B cell (primary cell): Measurements from ENCODE around the gene SPCS2. TPM values are rescaled to one million over a fixed set of nuclear protein-coding genes. Genes with fewer than 3 reads are reported as not detected.

Source experiments
- ATAC-seq: fragments of 200-7000 bp; cut with Tn5 transposase; one replicate; pipeline ENCODE4 v1.10.0; 2021; ENCODE audit warnings: low read depth, mild to moderate bottlenecking, moderate number of reproducible peaks, moderate library complexity
- CTCF ChIA-PET: fragments of 350-600 bp; sonication (Branson Sonifier 250); formaldehyde crosslinking; loops from one replicate; lab custom pipeline; 2021; ENCODE audit warnings: antibody characterized with exemption, inconsistent platforms; lab: Charles Lee
- POLR2A ChIA-PET: fragments of 350-600 bp; sonication (Branson Sonifier 250); formaldehyde crosslinking; loops from one replicate; lab custom pipeline; 2021; ENCODE audit warnings: antibody characterized with exemption; lab: Charles Lee
- DNase-seq: peaks from one replicate; pipeline ENCODE4 v3.0.0; 2013
- H2AFZ ChIP-seq: 2 replicates; pipeline ENCODE4 v1.6.1; 2012; ENCODE audit warnings: mild to moderate bottlenecking, low read depth, low read length; ENCODE audit not compliant: insufficient read depth, poor library complexity, severe bottlenecking
- H3K27ac ChIP-seq, 2 donors: 1 replicate in 1 of 2; 2 replicates in 1 of 2; pipeline ENCODE4 v1.5.1; 2012 to 2013; ENCODE audit warnings: low read length in 2 of 2, mild to moderate bottlenecking in 2 of 2, moderate library complexity in 1 of 2
- H3K27me3 ChIP-seq, 4 experiments: fragments of 200-600 bp in 1 of 4; sonication (generic) in 1 of 4; replicated peaks in 1 of 4; 1 replicate in 2 of 4; 2 replicates in 2 of 4; pipeline versions ENCODE4 v1.6.1 to v1.7.0; 2013 to 2016; ENCODE audit warnings: low read length in 3 of 4, mild to moderate bottlenecking in 2 of 4, mixed read lengths in 1 of 4, moderate library complexity in 1 of 4; ENCODE audit not compliant: insufficient read depth in 4 of 4, control insufficient read depth in 3 of 4; ENCODE audit errors: control extremely low read depth in 1 of 4
- H3K36me3 ChIP-seq, 2 experiments: replicated peaks in 1 of 2; 1 replicate in 1 of 2; 2 replicates in 1 of 2; pipeline versions ENCODE4 v1.6.1 to v1.7.1; 2013; ENCODE audit warnings: low read length in 1 of 2; ENCODE audit not compliant: insufficient read depth in 2 of 2, control insufficient read depth in 1 of 2; ENCODE audit errors: control extremely low read depth in 1 of 2, extremely low read depth in 1 of 2
- H3K4me1 ChIP-seq, 2 donors: fragments of 200-600 bp in 1 of 2; sonication (generic) in 1 of 2; 1 replicate in 1 of 2; 2 replicates in 1 of 2; pipeline versions ENCODE4 v1.5.1 to v1.6.1; 2013 to 2017; ENCODE audit warnings: low read length in 2 of 2; ENCODE audit not compliant: control insufficient read depth in 2 of 2, insufficient read depth in 2 of 2
- H3K4me2 ChIP-seq: replicated peaks from 2 replicates; pipeline ENCODE3; 2012; ENCODE audit warnings: mild to moderate bottlenecking, low read depth, low read length; ENCODE audit not compliant: poor library complexity, severe bottlenecking
- H3K4me3 ChIP-seq, 5 experiments: fragments of 200-600 bp in 1 of 5; sonication (generic) in 1 of 5; 1 replicate in 3 of 5; 2 replicates in 2 of 5; pipeline versions ENCODE4 v1.5.1 to v1.7.0; 2011 to 2016; ENCODE audit warnings: low read length in 4 of 5, mild to moderate bottlenecking in 4 of 5, low read depth in 2 of 5, control low read depth in 1 of 5, moderate library complexity in 1 of 5; ENCODE audit not compliant: insufficient read depth in 1 of 5; ENCODE audit errors: control extremely low read depth in 1 of 5, extremely low read depth in 1 of 5
- H3K79me2 ChIP-seq: fragments of 200-600 bp; sonication (generic); one replicate; pipeline ENCODE4 v1.6.0; 2016; ENCODE audit warnings: low read length; ENCODE audit not compliant: control insufficient read depth, insufficient read depth
- H3K9ac ChIP-seq: fragments of 200-600 bp; sonication (generic); 2 replicates; pipeline ENCODE4 v1.6.1; 2017; ENCODE audit warnings: mild to moderate bottlenecking, low read length, moderate library complexity
- H3K9me3 ChIP-seq, 3 donors: one replicate each; pipeline versions ENCODE4 v1.6.1 to v1.7.1; 2013; ENCODE audit warnings: low read length in 2 of 3; ENCODE audit not compliant: control insufficient read depth in 2 of 3, insufficient read depth in 1 of 3; ENCODE audit errors: control extremely low read depth in 1 of 3
- H4K20me1 ChIP-seq: 2 replicates; pipeline ENCODE4 v1.6.0; 2012; ENCODE audit warnings: mild to moderate bottlenecking, low read length; ENCODE audit not compliant: insufficient read depth, control insufficient read depth, poor library complexity, severe bottlenecking
- H3K27ac Mint-ChIP-seq: one replicate; pipeline ENCODE4 v1.8.0; 2021; ENCODE audit warnings: mixed read lengths
- H3K27me3 Mint-ChIP-seq: one replicate; pipeline ENCODE4 v1.8.0; 2021; ENCODE audit warnings: mixed read lengths
- H3K4me1 Mint-ChIP-seq: one replicate; pipeline ENCODE4 v1.8.0; 2021; ENCODE audit warnings: mixed read lengths
- H3K4me3 Mint-ChIP-seq: one replicate; pipeline ENCODE4 v1.8.0; 2021; ENCODE audit warnings: mixed read lengths
- H3K9me3 Mint-ChIP-seq: one replicate; pipeline ENCODE4 v1.8.0; 2022; ENCODE audit warnings: mixed read lengths; ENCODE audit not compliant: insufficient read depth
- EZH2 ChIP-seq: IDR thresholded peaks from 2 replicates; pipeline ENCODE4 v1.6.1; 2012; ENCODE audit warnings: borderline replicate concordance, low read depth, mild to moderate bottlenecking, moderate library complexity, low read length; ENCODE audit not compliant: insufficient read depth, poor library complexity, severe bottlenecking
- WGBS: methylation state at CpG from one replicate; pipeline ENCODE4 v1.1.5; 2013; ENCODE audit warnings: missing lambda C conversion rate; ENCODE audit not compliant: insufficient coverage; 5-methylcytosine and 5-hydroxymethylcytosine counted together
- intact Hi-C: fragments of 100-400 bp; cut with micrococcal nuclease; formaldehyde crosslinking; loops from one replicate; pipeline ENCODE4 v1.10.0; 2022
- polyA plus RNA-seq: library from polyadenylated mRNA; depleted of rRNA; stranded (reverse); fragments of >200 nt; gene quantifications from 2 replicates; pipeline ENCODE4 v1.2.3, GENCODE V29; 2012
- total RNA-seq, 2 donors: library from RNA; stranded (reverse); fragments of 120-200 nt in 1 of 2; gene quantifications; 1 replicate in 1 of 2; 2 replicates in 1 of 2; pipeline versions ENCODE4 v1.2.3 to v1.2.4, GENCODE V29; 2013 to 2022
- TF ChIP-seq, protein P1 (sequence below): fragments of 200-600 bp; IDR thresholded peaks from one replicate; pipeline ENCODE4 v1.8.0; 2022; ENCODE audit warnings: antibody characterized with exemption, mild to moderate bottlenecking

Gene SPCS2
- total and polyA plus RNA-seq, 2 donors (not counting 1 experiment from before 2014, with no cell fraction given) = 17.8 to 98.5 TPM

DNA sequence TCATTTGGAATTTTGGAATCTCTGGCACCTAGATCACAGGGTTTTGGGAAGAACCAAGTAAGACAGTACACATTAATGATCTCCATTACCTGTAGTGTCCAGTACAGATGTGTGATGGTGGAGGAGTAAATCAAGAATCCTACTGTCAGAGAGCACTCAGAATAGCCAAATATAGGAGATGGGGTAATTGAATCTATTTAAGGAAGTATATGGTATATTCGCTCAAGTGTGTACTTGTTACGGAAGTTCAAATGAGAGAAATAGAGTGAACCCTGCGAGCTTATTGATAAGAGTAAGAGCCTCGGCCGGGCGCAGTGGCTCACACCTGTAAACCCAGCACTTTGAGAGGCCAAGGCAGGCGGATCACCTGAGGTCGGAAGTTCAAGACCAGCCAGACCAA is 2.2 kb downstream of the SPCS2 start:
- peaks cover 0 to 10% of the 10 kb centered on the region in 2 experiments for H3K36me3 ChIP-seq
- no peaks in the 10 kb centered on the region for H3K9me3 ChIP-seq
- no peak overlapping the region for H2AFZ ChIP-seq
- WGBS = 0% methylated on average over 6 of the region's 8 CpGs
- TF ChIP-seq, protein P1, sequence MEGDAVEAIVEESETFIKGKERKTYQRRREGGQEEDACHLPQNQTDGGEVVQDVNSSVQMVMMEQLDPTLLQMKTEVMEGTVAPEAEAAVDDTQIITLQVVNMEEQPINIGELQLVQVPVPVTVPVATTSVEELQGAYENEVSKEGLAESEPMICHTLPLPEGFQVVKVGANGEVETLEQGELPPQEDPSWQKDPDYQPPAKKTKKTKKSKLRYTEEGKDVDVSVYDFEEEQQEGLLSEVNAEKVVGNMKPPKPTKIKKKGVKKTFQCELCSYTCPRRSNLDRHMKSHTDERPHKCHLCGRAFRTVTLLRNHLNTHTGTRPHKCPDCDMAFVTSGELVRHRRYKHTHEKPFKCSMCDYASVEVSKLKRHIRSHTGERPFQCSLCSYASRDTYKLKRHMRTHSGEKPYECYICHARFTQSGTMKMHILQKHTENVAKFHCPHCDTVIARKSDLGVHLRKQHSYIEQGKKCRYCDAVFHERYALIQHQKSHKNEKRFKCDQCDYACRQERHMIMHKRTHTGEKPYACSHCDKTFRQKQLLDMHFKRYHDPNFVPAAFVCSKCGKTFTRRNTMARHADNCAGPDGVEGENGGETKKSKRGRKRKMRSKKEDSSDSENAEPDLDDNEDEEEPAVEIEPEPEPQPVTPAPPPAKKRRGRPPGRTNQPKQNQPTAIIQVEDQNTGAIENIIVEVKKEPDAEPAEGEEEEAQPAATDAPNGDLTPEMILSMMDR = no peak
- TF ChIP-seq EZH2 = no peak
- peaks cover 52 to 65% of the 10 kb centered on the region in 2 donors for H3K4me1 ChIP-seq
- no peaks in the 10 kb centered on the region for H4K20me1 ChIP-seq
- H3K79me2 ChIP-seq = peaks cover 98% of the 10 kb centered on the region
- peak overlapping the region in 3 of 5 experiments; percentile 23 to 90 (median 28) for H3K4me3 ChIP-seq
- ATAC-seq (no peak), DNase-seq (peak; percentile 61)
- peak overlapping the region; percentile 82 for H3K4me2 ChIP-seq
- H3K27me3 Mint-ChIP-seq = no peaks in the 10 kb centered on the region
- CTCF ChIA-PET = interaction anchor here (0.8 to 1.6 kb wide), 2 partner anchors 22 to 81 kb away, joined by 3 to 5 read pairs; no protein-coding TSS in a partner anchor
- peaks cover 73% of the 10 kb centered on the region for H3K4me1 Mint-ChIP-seq
- peak overlapping the region; percentile 96 for H3K27ac Mint-ChIP-seq
- intact Hi-C loops = no loop called here
- peak overlapping the region; percentile 95 for H3K9ac ChIP-seq
- no peaks in the 10 kb centered on the region for H3K27me3 ChIP-seq
- peak overlapping the region; percentile 94 for H3K4me3 Mint-ChIP-seq
- peak overlapping the region; percentile 85 to 95 for H3K27ac ChIP-seq
- no peaks in the 10 kb centered on the region for H3K9me3 Mint-ChIP-seq
- POLR2A ChIA-PET = no interaction called here

DNA sequence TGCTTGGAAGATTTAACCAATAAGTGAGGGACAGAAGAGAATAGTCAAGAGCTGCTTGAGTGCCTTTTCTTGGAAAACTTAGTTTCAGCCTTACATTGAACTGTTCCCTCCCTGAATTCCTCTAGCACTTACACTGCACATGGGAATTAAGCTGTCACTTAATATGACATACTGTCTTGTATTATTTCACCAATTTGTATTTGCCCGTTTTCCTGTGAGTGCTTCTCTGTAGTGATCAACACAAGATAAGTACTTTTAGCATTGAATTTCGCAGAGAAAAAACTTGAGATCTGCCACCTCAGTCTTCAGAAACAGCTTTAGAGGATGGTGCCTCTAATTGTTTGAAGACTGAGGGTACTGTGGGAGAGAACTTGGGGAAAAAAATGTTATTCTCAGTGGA is 3.7 kb downstream of the SPCS2 start:
- Histone ChIP-seq H3K4me2 (peak overlapping the region; percentile 82), H3K4me1 (peaks cover 57 to 69% of the 10 kb centered on the region in 2 donors), H4K20me1 (peaks cover 11% of the 10 kb centered on the region), H3K9ac (peak overlapping the region; percentile 2), H3K9me3 (no peaks in the 10 kb centered on the region), H3K27ac (peak overlapping the region; percentile 85 to 95), H2AFZ (no peak overlapping the region), H3K79me2 (peaks cover 100% of the 10 kb centered on the region), H3K27me3 (no peaks in the 10 kb centered on the region), H3K36me3 (peaks cover 6 to 16% of the 10 kb centered on the region in 2 experiments), H3K4me3 (no peak overlapping the region)
- H3K4me1 Mint-ChIP-seq = peaks cover 80% of the 10 kb centered on the region
- peak overlapping the region; percentile 42 for H3K27ac Mint-ChIP-seq
- no peaks in the 10 kb centered on the region for H3K9me3 Mint-ChIP-seq
- H3K4me3 Mint-ChIP-seq = peak overlapping the region; percentile 64
- POLR2A ChIA-PET = no interaction called here
- intact Hi-C loops = no loop called here
- 100% methylated on average over 1 of the region's 2 CpGs for WGBS
- TF ChIP-seq, protein P1 = no peak
- TF ChIP-seq EZH2 = no peak
- no peak for DNase-seq
- no peaks in the 10 kb centered on the region for H3K27me3 Mint-ChIP-seq
- CTCF ChIA-PET = no interaction called here
- ATAC-seq = no peak
